ENCODE results near the gene EFHC2.

The EFHC2 gene

DNA sequence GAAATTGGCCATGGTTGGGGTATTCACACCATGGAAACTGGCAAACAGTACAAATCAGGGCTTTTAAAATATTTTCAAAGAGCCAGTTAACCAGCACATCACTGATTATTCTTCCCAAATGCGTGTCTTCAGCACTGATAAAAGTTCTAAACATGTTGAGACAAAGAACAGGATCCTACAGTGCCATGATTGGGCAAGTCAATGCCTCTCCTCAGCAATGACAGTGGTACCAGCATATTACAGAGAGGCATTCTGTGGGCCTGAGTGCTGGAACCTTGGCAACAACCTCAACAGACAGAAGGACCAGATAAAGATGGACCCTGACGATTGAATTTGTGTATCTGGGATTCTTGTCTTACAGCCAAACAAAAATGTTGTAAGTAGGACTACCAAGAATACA, 108.9 kb downstream of the EFHC2 start:
- H3K27me3 ChIP-seq (ENCODE audit: insufficient read depth, insufficient read length), result no peaks in the 10 kb centered on the region
- no peaks in the 10 kb centered on the region for H3K9me3 ChIP-seq (ENCODE audit: insufficient read depth, low read length)
- H3K4me1 ChIP-seq (ENCODE audit: insufficient read depth, insufficient read length), result no peaks in the 10 kb centered on the region
- H3K4me3 ChIP-seq (ENCODE audit: insufficient read length, low read depth), result no peak overlapping the region
- TF ChIP-seq SUZ12 (IDR thresholded peaks at IDR 0.05; ENCODE audit: extremely low read depth, insufficient read depth, insufficient read length), result no peak
- no peak for TF ChIP-seq YY1 (IDR thresholded peaks at IDR 0.05; ENCODE audit: insufficient read depth, insufficient read length)
- no peak for TF ChIP-seq ZNF274 (IDR thresholded peaks at IDR 0.05; ENCODE audit: low read depth, low read length)
- H3K36me3 ChIP-seq (ENCODE audit: insufficient read depth, insufficient read length, low read length), result no peaks in the 10 kb centered on the region
- DNase-seq (ENCODE audit: low read depth, low spot score), result no peak
- H3K9ac ChIP-seq (ENCODE audit: insufficient read length, low read depth), result no peak overlapping the region

DNA sequence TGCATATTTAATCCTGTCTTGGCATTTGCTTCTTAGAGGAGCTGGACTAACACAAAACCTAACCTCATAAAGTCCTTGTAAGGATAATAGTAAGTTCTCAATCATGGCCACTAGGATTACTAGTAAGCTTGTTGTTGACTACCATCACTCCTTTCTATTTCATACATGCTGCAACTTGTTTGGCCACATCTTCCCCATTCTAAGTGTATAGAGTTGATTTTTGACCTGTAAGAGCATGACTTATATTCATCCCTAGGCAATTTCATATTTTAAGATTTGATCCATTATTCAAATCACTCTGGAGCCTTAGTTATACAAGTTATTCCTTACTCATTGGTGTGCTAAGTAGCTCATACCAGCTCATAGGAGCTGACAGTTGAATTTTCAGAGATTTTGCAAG, 109.4 kb downstream of the EFHC2 start:
- Histone ChIP-seq H3K4me3 (ENCODE audit: insufficient read length, low read depth) (no peak overlapping the region), H3K9me3 (ENCODE audit: insufficient read depth, low read length) (no peaks in the 10 kb centered on the region), H3K36me3 (ENCODE audit: insufficient read depth, insufficient read length, low read length) (no peaks in the 10 kb centered on the region), H3K27me3 (ENCODE audit: insufficient read depth, insufficient read length) (no peaks in the 10 kb centered on the region), H3K9ac (ENCODE audit: insufficient read length, low read depth) (no peak overlapping the region), H3K4me1 (ENCODE audit: insufficient read depth, insufficient read length) (no peaks in the 10 kb centered on the region)
- DNase-seq (ENCODE audit: low read depth, low spot score), result no peak
- TF ChIP-seq YY1 (IDR thresholded peaks at IDR 0.05; ENCODE audit: insufficient read depth, insufficient read length) (no peak), SUZ12 (IDR thresholded peaks at IDR 0.05; ENCODE audit: extremely low read depth, insufficient read depth, insufficient read length) (no peak), ZNF274 (IDR thresholded peaks at IDR 0.05; ENCODE audit: low read depth, low read length) (no peak)

GRCh38 chrX:44232081-44232480, 111.4 kb downstream of the EFHC2 start:
- Histone ChIP-seq H3K36me3 (ENCODE audit: insufficient read depth, insufficient read length, low read length) (no peaks in the 10 kb centered on the region), H3K9ac (ENCODE audit: insufficient read length, low read depth) (no peak overlapping the region), H3K4me3 (ENCODE audit: insufficient read length, low read depth) (no peak overlapping the region), H3K9me3 (ENCODE audit: insufficient read depth, low read length) (no peaks in the 10 kb centered on the region), H3K4me1 (ENCODE audit: insufficient read depth, insufficient read length) (no peaks in the 10 kb centered on the region), H3K27me3 (ENCODE audit: insufficient read depth, insufficient read length) (no peaks in the 10 kb centered on the region)
- TF ChIP-seq SUZ12 (IDR thresholded peaks at IDR 0.05; ENCODE audit: extremely low read depth, insufficient read depth, insufficient read length), result no peak
- TF ChIP-seq YY1 (IDR thresholded peaks at IDR 0.05; ENCODE audit: insufficient read depth, insufficient read length), result no peak
- TF ChIP-seq ZNF274 (IDR thresholded peaks at IDR 0.05; ENCODE audit: low read depth, low read length), result no peak
- DNase-seq (ENCODE audit: low read depth, low spot score), result no peak

DNA sequence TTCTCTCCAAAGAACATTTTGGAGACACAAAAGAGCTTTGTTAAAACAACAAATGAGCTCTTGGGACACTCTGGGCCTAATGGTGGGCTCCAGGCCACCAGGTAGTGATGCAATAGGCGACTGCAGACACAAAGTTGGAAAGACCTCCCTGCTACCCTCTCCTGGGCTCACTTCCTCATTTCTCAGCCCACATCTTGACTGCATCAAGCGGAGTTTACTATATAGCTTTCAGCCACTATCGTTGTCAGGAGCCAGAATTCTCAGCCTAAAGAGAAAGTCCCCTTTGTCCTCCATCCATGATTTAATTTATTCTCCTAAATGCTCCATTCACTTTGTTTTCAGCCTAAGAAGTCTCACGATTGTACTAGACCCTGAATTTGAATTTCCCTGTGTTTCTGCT, 114.9 kb downstream of the EFHC2 start:
- Histone ChIP-seq H3K4me1 (ENCODE audit: insufficient read depth, insufficient read length) (no peaks in the 10 kb centered on the region), H3K27me3 (ENCODE audit: insufficient read depth, insufficient read length) (no peaks in the 10 kb centered on the region), H3K4me3 (ENCODE audit: insufficient read length, low read depth) (no peak overlapping the region), H3K36me3 (ENCODE audit: insufficient read depth, insufficient read length, low read length) (no peaks in the 10 kb centered on the region), H3K9me3 (ENCODE audit: insufficient read depth, low read length) (no peaks in the 10 kb centered on the region), H3K9ac (ENCODE audit: insufficient read length, low read depth) (no peak overlapping the region)
- TF ChIP-seq ZNF274 (IDR thresholded peaks at IDR 0.05; ENCODE audit: low read depth, low read length), result no peak
- TF ChIP-seq SUZ12 (IDR thresholded peaks at IDR 0.05; ENCODE audit: extremely low read depth, insufficient read depth, insufficient read length), result no peak
- no peak for DNase-seq (ENCODE audit: low read depth, low spot score)

DNA sequence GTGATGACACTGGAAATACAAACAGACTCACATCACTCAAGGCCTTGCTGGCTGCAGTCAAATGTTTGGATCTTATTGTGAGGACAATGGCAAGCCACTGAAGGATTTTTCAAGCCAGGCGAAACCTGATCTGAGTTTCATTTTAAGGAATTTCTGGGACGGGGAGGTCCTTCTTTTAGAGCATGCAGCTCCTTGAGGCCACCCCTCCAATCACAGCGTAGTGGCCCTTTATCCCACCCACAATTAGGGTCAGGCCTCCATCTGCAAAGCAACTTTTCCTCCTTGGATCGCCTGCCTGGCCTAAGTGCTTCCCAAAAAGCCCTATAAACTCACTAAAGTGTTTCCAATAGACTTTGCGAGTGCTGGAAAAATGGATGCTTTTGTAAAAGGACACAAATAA, 115.5 kb downstream of the EFHC2 start:
- no peaks in the 10 kb centered on the region for H3K4me1 ChIP-seq (ENCODE audit: insufficient read depth, insufficient read length)
- no peaks in the 10 kb centered on the region for H3K9me3 ChIP-seq (ENCODE audit: insufficient read depth, low read length)
- H3K9ac ChIP-seq (ENCODE audit: insufficient read length, low read depth), result no peak overlapping the region
- no peaks in the 10 kb centered on the region for H3K36me3 ChIP-seq (ENCODE audit: insufficient read depth, insufficient read length, low read length)
- H3K27me3 ChIP-seq (ENCODE audit: insufficient read depth, insufficient read length), result no peaks in the 10 kb centered on the region
- TF ChIP-seq SUZ12 (IDR thresholded peaks at IDR 0.05; ENCODE audit: extremely low read depth, insufficient read depth, insufficient read length) (no peak), ZNF274 (IDR thresholded peaks at IDR 0.05; ENCODE audit: low read depth, low read length) (no peak)
- DNase-seq (ENCODE audit: low read depth, low spot score), result no peak
- no peak overlapping the region for H3K4me3 ChIP-seq (ENCODE audit: insufficient read length, low read depth)

GRCh38 chrX:44225667-44226066, 117.8 kb downstream of the EFHC2 start:
- Histone ChIP-seq H3K9ac (ENCODE audit: insufficient read length, low read depth) (no peak overlapping the region), H3K4me3 (ENCODE audit: insufficient read length, low read depth) (no peak overlapping the region)
- TF ChIP-seq YY1 (IDR thresholded peaks at IDR 0.05; ENCODE audit: insufficient read depth, insufficient read length) (no peak), SUZ12 (IDR thresholded peaks at IDR 0.05; ENCODE audit: extremely low read depth, insufficient read depth, insufficient read length) (no peak), ZNF274 (IDR thresholded peaks at IDR 0.05; ENCODE audit: low read depth, low read length) (no peak)

DNA sequence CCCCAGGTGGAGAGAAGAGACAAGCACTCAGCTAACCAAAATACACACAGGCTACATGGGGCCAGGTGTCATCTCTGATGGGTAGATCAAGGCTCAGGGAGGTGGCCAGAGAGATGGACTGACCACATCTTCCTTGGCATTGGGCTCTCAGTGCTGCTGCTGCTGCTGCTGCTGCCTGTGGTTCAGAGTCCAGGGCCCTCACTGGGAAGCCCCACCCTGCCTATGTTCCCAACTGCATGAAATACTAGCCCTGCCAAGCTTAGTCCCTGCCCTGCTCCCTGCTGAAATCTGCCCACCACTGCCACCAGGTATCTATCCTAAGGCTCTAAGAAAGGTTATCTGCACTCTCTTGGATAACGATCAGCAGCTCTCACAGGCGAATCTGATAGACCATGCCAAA, 118.7 kb downstream of the EFHC2 start:
- Histone ChIP-seq H3K36me3 (ENCODE audit: insufficient read depth, insufficient read length, low read length) (no peaks in the 10 kb centered on the region), H3K4me3 (ENCODE audit: insufficient read length, low read depth) (no peak overlapping the region), H3K9me3 (ENCODE audit: insufficient read depth, low read length) (no peaks in the 10 kb centered on the region), H3K27me3 (ENCODE audit: insufficient read depth, insufficient read length) (no peaks in the 10 kb centered on the region), H3K9ac (ENCODE audit: insufficient read length, low read depth) (no peak overlapping the region), H3K4me1 (ENCODE audit: insufficient read depth, insufficient read length) (no peaks in the 10 kb centered on the region)
- DNase-seq (ENCODE audit: low read depth, low spot score), result no peak
- no peak for TF ChIP-seq YY1 (IDR thresholded peaks at IDR 0.05; ENCODE audit: insufficient read depth, insufficient read length)
- TF ChIP-seq ZNF274 (IDR thresholded peaks at IDR 0.05; ENCODE audit: low read depth, low read length), result no peak
- no peak for TF ChIP-seq SUZ12 (IDR thresholded peaks at IDR 0.05; ENCODE audit: extremely low read depth, insufficient read depth, insufficient read length)

More at GRCh38 chrX:44225667-44226066, 117.8 kb downstream of the EFHC2 start:
- no peaks in the 10 kb centered on the region for H3K4me1 ChIP-seq (ENCODE audit: insufficient read depth, insufficient read length)
- H3K27me3 ChIP-seq (ENCODE audit: insufficient read depth, insufficient read length), result no peaks in the 10 kb centered on the region
- DNase-seq (ENCODE audit: low read depth, low spot score), result no peak
- no peaks in the 10 kb centered on the region for H3K9me3 ChIP-seq (ENCODE audit: insufficient read depth, low read length)
- H3K36me3 ChIP-seq (ENCODE audit: insufficient read depth, insufficient read length, low read length), result no peaks in the 10 kb centered on the region

GRCh38 chrX:44223150-44223549, 120.3 kb downstream of the EFHC2 start:
- H3K36me3 ChIP-seq (ENCODE audit: insufficient read depth, insufficient read length, low read length), result no peaks in the 10 kb centered on the region
- H3K9ac ChIP-seq (ENCODE audit: insufficient read length, low read depth), result no peak overlapping the region
- DNase-seq (ENCODE audit: low read depth, low spot score), result no peak
- no peaks in the 10 kb centered on the region for H3K4me1 ChIP-seq (ENCODE audit: insufficient read depth, insufficient read length)
- H3K9me3 ChIP-seq (ENCODE audit: insufficient read depth, low read length), result no peaks in the 10 kb centered on the region
- TF ChIP-seq SUZ12 (IDR thresholded peaks at IDR 0.05; ENCODE audit: extremely low read depth, insufficient read depth, insufficient read length), result no peak
- no peak for TF ChIP-seq ZNF274 (IDR thresholded peaks at IDR 0.05; ENCODE audit: low read depth, low read length)
- no peak for TF ChIP-seq YY1 (IDR thresholded peaks at IDR 0.05; ENCODE audit: insufficient read depth, insufficient read length)
- no peaks in the 10 kb centered on the region for H3K27me3 ChIP-seq (ENCODE audit: insufficient read depth, insufficient read length)
- H3K4me3 ChIP-seq (ENCODE audit: insufficient read length, low read depth), result no peak overlapping the region
